Natural killer cell treated with Interleukin-12 subunit alpha and Interleukin-12 subunit beta and Interleukin-15 and Interleukin-18, amount 100 ng/mL, for 72 hours (primary cell): ENCODE measurements around the gene FN1. TPM values are rescaled to one million over a fixed set of nuclear protein-coding genes. Genes with fewer than 3 reads are reported as not detected.
"Not testable (repeated sequence)": the region's sequence is repeated elsewhere in the genome, so short reads cannot be mapped to it uniquely, and the experiment has no call there.

Source experiments
- ATAC-seq, 2 donors: fragments of 150-1000 bp; cut with Tn5 transposase in 1 of 2; sonication (Bioruptor Pico), chemical (Tn5 transposase) in 1 of 2; 2 replicates each; pipeline ENCODE4 v1.10.0; 2021
- DNase-seq: peaks from one replicate; pipeline ENCODE4 v3.0.0; 2022; ENCODE audit warnings: low spot score
- H3K27ac Mint-ChIP-seq, 2 donors: 1 replicate in 1 of 2; 2 replicates in 1 of 2; pipeline ENCODE4 v1.8.0; 2022; ENCODE audit warnings: mixed read lengths in 2 of 2, mild to moderate bottlenecking in 1 of 2, moderate library complexity in 1 of 2
- H3K27me3 Mint-ChIP-seq, 2 donors: 1 replicate in 1 of 2; 2 replicates in 1 of 2; pipeline ENCODE4 v1.8.0; 2022; ENCODE audit warnings: mixed read lengths in 2 of 2
- H3K36me3 Mint-ChIP-seq: one replicate; pipeline ENCODE4 v1.8.0; 2022; ENCODE audit warnings: mixed read lengths
- H3K4me1 Mint-ChIP-seq, 2 donors: 1 replicate in 1 of 2; 2 replicates in 1 of 2; pipeline ENCODE4 v1.8.0; 2022; ENCODE audit warnings: low read depth in 2 of 2, mixed read lengths in 2 of 2, mild to moderate bottlenecking in 1 of 2
- H3K4me3 Mint-ChIP-seq: one replicate; pipeline ENCODE4 v1.8.0; 2022; ENCODE audit warnings: mixed read lengths
- H3K9me3 Mint-ChIP-seq: 2 replicates; pipeline ENCODE4 v1.8.0; 2022; ENCODE audit warnings: mixed read lengths
- total RNA-seq, 2 donors: library from RNA; stranded (reverse); gene quantifications; one replicate each; pipeline ENCODE4 v1.2.3, GENCODE V29; 2022

Gene FN1
- total RNA-seq, 2 donors from 2014 or later: 8.7 to 8.8 TPM

DNA sequence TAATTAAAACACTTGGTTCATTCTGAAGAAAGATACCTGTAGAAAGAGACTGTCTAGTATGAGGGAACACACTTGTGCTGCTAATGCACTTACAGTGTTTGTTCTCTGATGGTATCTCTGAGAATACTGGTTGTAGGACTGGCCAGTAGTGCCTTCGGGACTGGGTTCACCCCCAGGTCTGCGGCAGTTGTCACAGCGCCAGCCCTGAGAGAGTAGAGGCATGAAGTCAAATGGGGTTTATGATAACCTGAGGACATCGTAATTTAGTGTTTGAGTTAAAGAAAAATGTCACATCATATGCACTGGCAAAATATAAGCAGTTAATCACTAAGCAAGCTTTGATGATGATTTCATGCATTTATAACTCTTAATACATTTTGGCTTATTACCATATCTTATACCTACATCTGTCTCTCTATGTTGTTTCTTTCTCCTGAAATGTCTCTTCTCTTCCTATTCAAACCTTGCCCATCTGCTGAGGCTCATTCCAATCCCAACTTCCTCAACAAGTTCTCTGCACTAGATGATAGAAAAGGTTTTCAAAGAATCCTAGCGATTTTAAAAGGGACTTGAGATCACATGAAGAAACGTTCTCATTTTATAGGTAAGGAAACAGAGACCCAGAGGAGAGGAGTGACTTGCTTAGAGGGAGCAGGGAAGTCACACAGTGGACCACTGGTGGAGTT is 73.8 kb downstream of the FN1 start:
- no peaks in the 10 kb centered on the region for H3K9me3 Mint-ChIP-seq
- no peak overlapping the region for H3K27ac Mint-ChIP-seq
- H3K36me3 Mint-ChIP-seq: no peaks in the 10 kb centered on the region
- DNase-seq (no peak), ATAC-seq (no peak)
- no peaks in the 10 kb centered on the region for H3K4me1 Mint-ChIP-seq
- H3K4me3 Mint-ChIP-seq: no peak overlapping the region
- no peaks in the 10 kb centered on the region for H3K27me3 Mint-ChIP-seq

DNA sequence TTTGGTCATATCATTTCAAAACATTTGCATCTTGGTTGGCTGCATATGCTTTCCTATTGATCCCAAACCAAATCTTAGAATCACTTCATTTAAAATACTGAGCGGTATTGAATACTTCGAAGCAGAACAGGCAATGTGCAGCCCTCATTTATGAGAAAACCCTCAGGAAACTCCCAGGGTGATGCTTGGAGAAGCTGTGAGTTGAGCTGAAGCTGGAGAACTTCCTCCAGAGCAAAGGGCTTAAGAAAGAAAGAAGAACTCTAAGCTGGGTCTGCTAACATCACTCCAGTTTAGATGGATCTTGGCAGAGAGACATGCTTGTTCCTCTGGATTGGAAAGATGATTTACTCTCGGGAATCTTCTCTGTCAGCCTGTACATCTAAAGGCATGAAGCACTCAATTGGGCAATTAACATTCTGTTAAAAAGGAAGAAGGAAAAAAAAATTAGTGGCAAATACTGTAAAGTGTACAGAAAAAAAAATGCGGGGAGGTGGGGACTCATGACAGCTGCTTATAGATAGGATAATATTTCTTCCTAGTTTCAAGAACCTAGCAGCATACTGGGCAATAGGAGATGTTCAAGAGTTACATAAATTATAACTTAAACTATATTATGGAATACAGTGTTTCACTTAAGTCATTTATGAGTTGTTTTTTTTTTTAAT is 74.5 kb downstream of the FN1 start:
- no peaks in the 10 kb centered on the region for H3K9me3 Mint-ChIP-seq
- H3K4me3 Mint-ChIP-seq: no peak overlapping the region
- H3K4me1 Mint-ChIP-seq: no peaks in the 10 kb centered on the region
- DNase-seq: no peak
- H3K27me3 Mint-ChIP-seq: no peaks in the 10 kb centered on the region
- ATAC-seq: no peak
- H3K27ac Mint-ChIP-seq: no peak overlapping the region
- no peaks in the 10 kb centered on the region for H3K36me3 Mint-ChIP-seq

DNA sequence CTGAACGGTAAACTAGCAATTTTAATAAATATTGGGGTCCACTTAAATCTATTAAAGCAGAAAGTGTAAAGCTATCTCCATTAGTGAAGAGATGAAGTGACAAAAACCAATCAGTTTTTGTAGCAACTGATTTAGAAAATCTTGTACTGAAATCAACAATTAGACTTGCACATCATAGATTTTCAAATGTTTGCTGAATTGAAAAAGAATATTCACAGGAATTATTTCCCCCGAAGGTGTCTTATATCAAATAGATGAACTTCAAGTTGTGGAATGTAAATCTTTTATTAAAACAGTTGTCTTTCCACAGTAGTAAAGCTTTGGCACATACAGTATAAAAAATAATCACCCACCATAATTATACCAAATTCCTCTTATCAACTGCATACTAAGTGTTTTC is 75.3 kb downstream of the FN1 start:
- Mint-ChIP-seq H3K4me1 (no peaks in the 10 kb centered on the region), H3K27me3 (no peaks in the 10 kb centered on the region), H3K36me3 (no peaks in the 10 kb centered on the region), H3K27ac (no peak overlapping the region), H3K9me3 (no peaks in the 10 kb centered on the region), H3K4me3 (no peak overlapping the region)
- DNase-seq: no peak
- no peak for ATAC-seq

DNA sequence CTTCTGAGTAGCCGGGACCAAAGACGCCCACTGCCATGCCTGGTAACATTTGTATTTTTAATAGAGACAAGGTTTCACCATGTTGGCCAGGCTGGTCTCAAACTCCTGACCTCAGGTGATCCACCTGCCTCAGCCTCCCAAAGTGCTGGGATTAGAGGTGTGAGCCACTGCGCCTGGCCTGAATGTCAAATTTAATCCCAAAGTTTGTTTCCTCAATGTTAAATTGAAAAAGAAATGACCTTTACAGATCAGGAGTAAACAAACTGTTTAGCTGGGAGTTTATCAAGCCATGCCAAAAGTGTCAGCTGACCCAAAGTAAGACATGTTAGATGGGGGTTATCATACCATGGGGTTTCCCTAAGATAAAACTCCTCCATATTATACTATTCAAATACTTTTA is 75.8 kb downstream of the FN1 start:
- not testable (repeated sequence) for H3K27me3 Mint-ChIP-seq, H3K9me3 Mint-ChIP-seq, ATAC-seq, H3K36me3 Mint-ChIP-seq, H3K4me1 Mint-ChIP-seq, H3K27ac Mint-ChIP-seq, DNase-seq, H3K4me3 Mint-ChIP-seq

DNA sequence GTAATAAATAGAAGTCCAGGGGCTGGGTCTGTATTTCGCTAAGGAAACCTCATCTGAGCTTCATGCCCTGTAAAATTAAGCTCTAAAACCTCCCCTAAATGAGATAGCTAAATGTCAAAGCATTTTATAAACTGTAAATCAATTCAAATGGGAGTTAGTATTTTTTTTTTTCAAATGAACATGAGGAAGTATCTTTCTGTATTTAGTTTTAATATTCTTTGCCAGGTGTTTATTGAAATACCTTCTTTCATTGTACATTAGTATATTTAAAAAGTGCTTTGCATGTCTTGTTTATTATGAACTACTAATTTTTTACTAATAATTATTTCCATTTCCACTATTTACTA is 76.3 kb downstream of the FN1 start:
- Mint-ChIP-seq H3K9me3 (no peaks in the 10 kb centered on the region), H3K4me3 (no peak overlapping the region), H3K4me1 (no peaks in the 10 kb centered on the region), H3K36me3 (no peaks in the 10 kb centered on the region), H3K27ac (no peak overlapping the region), H3K27me3 (no peaks in the 10 kb centered on the region)
- no peak for DNase-seq
- ATAC-seq: no peak

DNA sequence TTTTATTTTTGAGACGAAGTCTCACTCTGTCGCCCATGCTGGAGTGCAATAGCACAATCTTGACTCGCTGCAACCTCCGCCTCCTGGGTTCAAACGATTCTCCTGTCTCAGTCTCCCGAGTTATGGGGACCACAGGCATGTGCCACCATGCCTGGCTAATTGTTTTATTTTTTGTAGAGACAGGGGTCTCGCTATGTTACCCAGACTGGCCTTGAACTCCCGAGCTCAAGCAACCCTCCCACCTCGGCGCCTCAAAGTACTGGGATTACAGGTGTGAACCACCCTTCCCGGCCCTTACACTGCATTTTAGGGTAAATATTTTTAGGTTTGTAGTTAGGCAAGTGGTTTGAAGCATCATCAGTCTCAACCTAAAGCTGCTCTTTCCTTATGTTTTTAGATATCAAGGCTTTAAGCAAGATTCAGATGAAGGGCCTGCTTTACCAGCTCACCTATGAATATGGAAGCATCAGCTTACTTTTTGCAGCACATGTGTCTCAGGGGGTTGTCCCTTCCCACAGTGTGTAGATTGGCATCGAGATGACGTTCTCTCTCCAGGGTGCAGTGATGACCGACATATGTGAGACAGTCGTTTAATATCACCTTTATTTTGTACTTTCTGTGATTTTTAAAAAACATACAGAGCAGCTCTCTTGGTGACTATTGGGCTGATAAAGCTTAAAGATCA is 76.8 kb downstream of the FN1 start:
- Mint-ChIP-seq H3K36me3 (no peaks in the 10 kb centered on the region), H3K4me3 (no peak overlapping the region), H3K27ac (no peak overlapping the region), H3K4me1 (no peaks in the 10 kb centered on the region), H3K27me3 (no peaks in the 10 kb centered on the region), H3K9me3 (no peaks in the 10 kb centered on the region)
- ATAC-seq (no peak), DNase-seq (no peak)

DNA sequence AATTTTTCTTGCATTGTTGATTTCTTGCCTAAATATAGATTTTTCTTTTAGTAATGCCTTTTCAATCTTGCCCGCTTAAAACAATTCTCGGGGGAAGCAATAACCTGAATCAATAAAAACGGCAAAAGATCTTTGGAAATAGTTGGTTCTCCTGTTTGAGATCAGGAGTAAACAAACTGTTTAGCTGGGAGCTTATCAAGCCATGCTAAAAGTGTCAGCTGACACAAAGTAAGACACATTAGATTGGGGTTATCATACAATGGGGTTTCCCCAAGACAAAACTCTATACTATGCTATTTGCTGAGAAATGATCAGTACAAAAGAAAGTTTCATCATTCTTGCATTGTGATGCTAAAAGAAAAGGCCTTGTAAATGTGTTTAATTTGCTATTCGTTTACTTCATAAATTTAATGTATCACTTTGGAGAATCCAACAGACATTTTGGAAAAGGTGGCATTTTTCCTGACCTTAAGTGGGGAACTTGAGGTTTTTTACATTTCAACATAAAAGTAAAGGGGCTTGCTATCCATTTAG is 77.5 kb downstream of the FN1 start:
- DNase-seq (no peak), ATAC-seq (no peak)
- no peaks in the 10 kb centered on the region for H3K4me1 Mint-ChIP-seq
- no peaks in the 10 kb centered on the region for H3K9me3 Mint-ChIP-seq
- no peak overlapping the region for H3K27ac Mint-ChIP-seq
- H3K36me3 Mint-ChIP-seq: no peaks in the 10 kb centered on the region
- no peak overlapping the region for H3K4me3 Mint-ChIP-seq
- no peaks in the 10 kb centered on the region for H3K27me3 Mint-ChIP-seq

DNA sequence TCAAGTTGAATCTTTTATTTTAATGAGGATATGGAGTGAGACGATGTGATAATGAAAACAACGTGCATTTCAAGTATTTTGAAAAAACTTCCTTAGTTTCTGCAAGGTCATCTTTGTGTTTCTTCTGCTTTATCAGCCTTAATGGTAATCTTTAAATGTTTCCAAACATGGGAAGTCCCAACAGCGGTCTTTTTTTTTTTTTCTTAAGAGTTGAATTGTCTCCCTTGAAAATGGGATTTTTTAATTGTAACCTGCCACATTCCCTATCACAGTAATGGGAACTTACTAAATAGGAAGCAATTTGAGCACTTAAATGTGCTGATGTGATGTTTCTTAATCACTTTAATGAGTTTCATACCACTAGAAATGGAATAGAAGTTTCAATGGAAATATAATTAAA is 78.2 kb downstream of the FN1 start:
- no peaks in the 10 kb centered on the region for H3K4me1 Mint-ChIP-seq
- no peaks in the 10 kb centered on the region for H3K27me3 Mint-ChIP-seq
- ATAC-seq: no peak
- DNase-seq: no peak
- H3K27ac Mint-ChIP-seq: no peak overlapping the region
- no peak overlapping the region for H3K4me3 Mint-ChIP-seq
- no peaks in the 10 kb centered on the region for H3K36me3 Mint-ChIP-seq
- H3K9me3 Mint-ChIP-seq: no peaks in the 10 kb centered on the region

DNA sequence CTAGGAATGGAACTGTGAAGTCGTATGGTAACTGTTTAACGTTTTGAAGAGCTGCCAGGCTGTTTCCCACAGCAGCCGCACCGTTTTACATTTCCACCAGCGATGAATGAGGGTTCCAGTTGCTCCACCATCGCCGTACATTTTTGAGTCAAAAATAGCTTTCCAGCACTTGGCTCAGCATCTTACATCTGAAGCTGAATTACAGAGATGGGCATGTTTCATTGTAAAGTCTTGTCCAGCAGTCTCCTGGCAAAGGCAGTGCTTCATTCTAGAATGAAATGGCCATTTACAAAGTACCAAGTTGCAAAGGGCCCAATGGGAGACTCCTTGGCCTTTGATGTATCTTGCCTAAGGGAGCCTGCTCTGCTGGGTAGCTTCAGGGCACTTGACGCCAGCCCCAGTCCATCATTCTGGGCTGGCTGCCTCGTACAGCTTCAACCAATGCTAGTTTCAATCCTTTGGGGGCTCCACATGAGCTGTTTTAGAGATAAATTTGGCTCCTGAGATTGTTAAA is 78.9 kb downstream of the FN1 start:
- Mint-ChIP-seq H3K36me3 (no peaks in the 10 kb centered on the region), H3K4me3 (no peak overlapping the region), H3K9me3 (no peaks in the 10 kb centered on the region), H3K27me3 (no peaks in the 10 kb centered on the region), H3K27ac (no peak overlapping the region), H3K4me1 (no peaks in the 10 kb centered on the region)
- DNase-seq (no peak), ATAC-seq (no peak)

DNA sequence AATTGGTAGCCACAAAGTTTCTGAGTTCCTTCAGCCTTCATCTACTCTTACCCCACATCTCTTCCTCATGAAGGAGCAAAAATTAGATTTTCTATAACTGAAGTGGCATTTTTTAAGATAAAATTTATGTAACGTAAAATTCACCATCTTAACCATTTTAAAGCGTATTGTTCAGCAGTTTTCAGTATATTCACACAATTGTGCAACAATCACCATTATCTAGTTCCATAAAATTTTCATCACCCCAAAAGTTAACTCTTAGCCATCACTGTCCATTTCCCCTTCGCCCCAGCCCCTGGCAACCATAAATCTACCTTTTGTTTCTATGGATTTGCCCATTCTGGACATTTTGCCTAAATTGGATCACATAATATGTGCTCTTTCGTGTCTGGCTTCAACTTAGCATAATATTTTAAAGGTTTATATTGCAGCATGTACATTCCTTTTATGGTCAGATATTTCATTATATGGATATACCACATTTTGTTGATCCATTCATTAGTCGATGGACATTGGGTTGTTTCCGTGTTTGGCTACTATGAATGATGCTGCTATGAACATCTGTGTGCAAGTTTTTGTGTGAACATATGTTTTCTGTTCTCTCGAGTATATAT is 79.4 kb downstream of the FN1 start:
- H3K9me3 Mint-ChIP-seq: no peaks in the 10 kb centered on the region

DNA sequence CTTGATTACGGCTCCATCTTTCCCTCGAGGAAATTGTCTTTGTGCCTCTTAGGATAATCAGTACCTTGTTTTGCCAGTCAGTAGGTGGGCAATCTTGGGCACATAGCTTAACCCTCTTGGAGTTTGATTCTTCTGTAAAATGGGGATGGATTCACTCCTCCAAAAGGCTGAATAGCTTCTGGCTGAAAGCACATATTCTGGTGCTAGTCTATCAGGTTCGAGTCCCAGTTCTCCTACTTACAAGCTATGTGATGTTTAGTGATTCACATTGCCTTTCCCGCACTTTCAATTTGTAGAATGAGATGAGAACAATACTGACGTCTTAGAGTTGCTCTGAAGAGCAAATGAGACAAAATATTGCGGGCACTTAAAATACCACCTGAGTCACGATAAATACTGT is 80.1 kb downstream of the FN1 start:
- Mint-ChIP-seq H3K4me3 (no peak overlapping the region), H3K9me3 (no peaks in the 10 kb centered on the region), H3K4me1 (no peaks in the 10 kb centered on the region), H3K27me3 (no peaks in the 10 kb centered on the region), H3K27ac (no peak overlapping the region), H3K36me3 (peaks cover 3% of the 10 kb centered on the region)
- no peak for DNase-seq
- no peak for ATAC-seq

More for the DNA sequence above, 79.4 kb downstream of the FN1 start:
- H3K36me3 Mint-ChIP-seq: no peaks in the 10 kb centered on the region
- H3K4me3 Mint-ChIP-seq: no peak overlapping the region
- no peak for DNase-seq
- no peaks in the 10 kb centered on the region for H3K27me3 Mint-ChIP-seq
- H3K4me1 Mint-ChIP-seq: no peaks in the 10 kb centered on the region
- ATAC-seq: no peak
- no peak overlapping the region for H3K27ac Mint-ChIP-seq

DNA sequence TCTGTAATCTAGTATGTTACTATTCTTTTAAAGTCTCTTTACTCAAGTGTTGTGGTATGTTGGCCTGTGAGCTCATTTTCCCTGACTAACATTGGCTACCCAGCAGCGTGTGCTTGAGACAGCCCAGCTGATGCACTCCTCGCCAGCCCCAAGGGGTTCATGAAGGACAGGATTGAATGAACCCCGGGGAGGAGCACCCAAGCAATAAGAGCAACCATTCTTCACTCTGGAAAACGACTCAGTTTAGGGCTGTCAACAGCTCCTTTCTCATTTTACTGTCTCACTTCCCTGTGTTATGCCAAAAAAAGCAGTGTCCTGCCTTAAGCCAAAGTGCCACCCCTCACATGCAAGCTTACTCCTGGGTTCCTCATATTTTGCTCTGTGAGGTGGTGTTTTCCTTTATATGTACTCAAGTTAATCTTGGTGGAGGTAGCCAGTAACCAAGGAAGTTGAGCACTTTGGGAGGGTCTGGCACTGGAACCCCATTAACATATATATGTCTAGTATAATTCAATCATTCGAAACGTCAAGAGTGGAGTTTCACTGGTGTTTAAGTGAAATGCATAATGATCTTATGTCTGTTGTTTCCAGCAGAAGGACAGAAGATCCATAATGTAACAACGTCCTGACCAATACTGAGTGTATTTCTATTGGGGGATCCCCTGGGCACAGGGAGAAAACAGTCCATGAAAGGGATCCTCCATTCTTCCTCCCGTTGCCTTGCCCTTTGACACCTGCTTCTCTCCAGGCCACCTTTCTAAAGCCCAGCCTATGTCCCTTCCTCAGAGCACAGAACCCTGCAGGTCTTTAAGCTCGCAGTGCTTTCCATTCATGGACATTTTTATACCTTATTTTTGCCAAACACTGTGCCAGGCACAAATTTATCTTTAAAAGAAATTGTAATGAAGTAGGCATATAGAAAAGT is 80.8 kb downstream of the FN1 start:
- ATAC-seq (no peak), DNase-seq (no peak)
- Mint-ChIP-seq H3K4me1 (no peaks in the 10 kb centered on the region), H3K4me3 (no peak overlapping the region), H3K36me3 (peaks cover 6% of the 10 kb centered on the region), H3K27me3 (no peaks in the 10 kb centered on the region), H3K9me3 (no peaks in the 10 kb centered on the region), H3K27ac (no peak overlapping the region)

DNA sequence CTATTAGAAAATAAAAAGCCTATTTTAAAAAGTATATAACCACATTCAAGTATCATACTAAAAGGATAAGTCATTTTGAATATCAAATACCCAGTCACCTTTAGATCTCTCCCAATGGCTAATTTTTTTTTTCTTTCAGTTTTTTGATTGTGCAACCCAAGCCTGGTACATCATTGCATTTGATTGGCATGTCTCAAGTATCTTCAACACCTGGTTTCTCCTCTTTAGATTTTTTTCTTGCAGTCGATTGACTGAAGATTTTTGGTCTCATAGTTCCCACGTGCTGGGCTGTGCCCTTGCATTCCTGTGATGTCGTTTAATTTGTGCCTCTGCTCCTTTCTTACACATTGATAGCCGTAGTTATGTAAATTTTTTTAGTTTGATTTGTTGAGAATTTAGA is 83.3 kb downstream of the FN1 start:
- no peak overlapping the region for H3K27ac Mint-ChIP-seq
- H3K9me3 Mint-ChIP-seq: no peaks in the 10 kb centered on the region
- no peak overlapping the region for H3K4me3 Mint-ChIP-seq
- DNase-seq: no peak
- peaks cover 7% of the 10 kb centered on the region for H3K36me3 Mint-ChIP-seq
- no peaks in the 10 kb centered on the region for H3K4me1 Mint-ChIP-seq
- H3K27me3 Mint-ChIP-seq: no peaks in the 10 kb centered on the region
- ATAC-seq: no peak
